ENCODE data around the gene SACM1L. TPM values are rescaled to one million over a fixed set of nuclear protein-coding genes. Genes with fewer than 3 reads are reported as not detected.
"Not testable (repeated sequence)": the region's sequence is repeated elsewhere in the genome, so short reads cannot be mapped to it uniquely, and the experiment has no call there.

Gene SACM1L
- total RNA-seq, 1 experiment from 2014 or later: 30.1 TPM

- POLR2A ChIA-PET (ENCODE audit: unreplicated experiment): no interaction called here
- no peak for ATAC-seq
- H3K4me1 ChIP-seq (ENCODE audit: insufficient read depth, low read length): no peaks in the 10 kb centered on the region
- H3K4me3 ChIP-seq (ENCODE audit: low read length): no peak overlapping the region
- H3K79me2 ChIP-seq (ENCODE audit: low read length): no peaks in the 10 kb centered on the region
- no peak overlapping the region for H3K4me2 ChIP-seq (ENCODE audit: low read length)
- TF ChIP-seq, protein P1, sequence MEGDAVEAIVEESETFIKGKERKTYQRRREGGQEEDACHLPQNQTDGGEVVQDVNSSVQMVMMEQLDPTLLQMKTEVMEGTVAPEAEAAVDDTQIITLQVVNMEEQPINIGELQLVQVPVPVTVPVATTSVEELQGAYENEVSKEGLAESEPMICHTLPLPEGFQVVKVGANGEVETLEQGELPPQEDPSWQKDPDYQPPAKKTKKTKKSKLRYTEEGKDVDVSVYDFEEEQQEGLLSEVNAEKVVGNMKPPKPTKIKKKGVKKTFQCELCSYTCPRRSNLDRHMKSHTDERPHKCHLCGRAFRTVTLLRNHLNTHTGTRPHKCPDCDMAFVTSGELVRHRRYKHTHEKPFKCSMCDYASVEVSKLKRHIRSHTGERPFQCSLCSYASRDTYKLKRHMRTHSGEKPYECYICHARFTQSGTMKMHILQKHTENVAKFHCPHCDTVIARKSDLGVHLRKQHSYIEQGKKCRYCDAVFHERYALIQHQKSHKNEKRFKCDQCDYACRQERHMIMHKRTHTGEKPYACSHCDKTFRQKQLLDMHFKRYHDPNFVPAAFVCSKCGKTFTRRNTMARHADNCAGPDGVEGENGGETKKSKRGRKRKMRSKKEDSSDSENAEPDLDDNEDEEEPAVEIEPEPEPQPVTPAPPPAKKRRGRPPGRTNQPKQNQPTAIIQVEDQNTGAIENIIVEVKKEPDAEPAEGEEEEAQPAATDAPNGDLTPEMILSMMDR (conservative IDR thresholded peaks at IDR 0.05; ENCODE audit: low read depth, low read length): no peak
- TF ChIP-seq EZH2 (IDR thresholded peaks at IDR 0.05; ENCODE audit: low read length, unreplicated experiment) (no peak), EZH2phosphoT487 (IDR thresholded peaks at IDR 0.05; ENCODE audit: borderline replicate concordance, low read length) (no peak)
- CTCF ChIA-PET: no interaction called here
- no peak overlapping the region for H2AFZ ChIP-seq (ENCODE audit: low read length)
- no peaks in the 10 kb centered on the region for H4K20me1 ChIP-seq (ENCODE audit: low read length)
- intact Hi-C loops (cut with micrococcal nuclease): no loop called here
- no peaks in the 10 kb centered on the region for H3K36me3 ChIP-seq (ENCODE audit: low read depth, low read length)
- no peak overlapping the region for H3K9ac ChIP-seq (ENCODE audit: low read length)
- H3K9me3 ChIP-seq (ENCODE audit: low read length): no peaks in the 10 kb centered on the region
- no peaks in the 10 kb centered on the region for H3K9me2 ChIP-seq (replicated peaks; ENCODE audit: low read length)
- H3K27ac ChIP-seq (ENCODE audit: low read length): no peak overlapping the region
- no peak for DNase-seq
- BruUV-seq (replicated peaks): no TSS peak
- H3K27me3 ChIP-seq (ENCODE audit: low read length): no peaks in the 10 kb centered on the region
- H3F3A ChIP-seq (ENCODE audit: low read length, unreplicated experiment): no peaks in the 10 kb centered on the region
Observed at GRCh38 chr3:45754461-45754860, 65.3 kb downstream of the SACM1L start.

DNA sequence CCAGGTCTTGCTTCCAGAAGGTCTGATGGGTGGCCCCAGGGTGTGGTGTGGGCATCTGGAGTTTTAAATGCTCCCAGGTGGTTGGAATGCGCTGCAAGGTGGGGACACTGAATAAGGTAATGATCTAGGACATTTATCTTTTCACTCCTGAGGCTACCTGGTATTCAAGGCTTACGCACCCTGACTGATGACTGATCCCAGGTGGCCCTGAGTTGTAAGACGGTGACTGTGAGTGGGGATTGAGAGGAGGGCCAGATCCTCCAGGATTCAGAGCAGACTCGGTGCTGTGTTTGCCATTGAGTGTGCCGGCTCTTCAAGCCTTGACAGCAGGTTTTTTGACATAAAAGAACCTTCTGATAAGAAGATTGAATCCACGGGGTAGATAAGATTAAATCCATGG is 66.9 kb downstream of the SACM1L start:
- CTCF ChIA-PET: no interaction called here
- Histone ChIP-seq H3K36me3 (ENCODE audit: low read depth, low read length) (no peaks in the 10 kb centered on the region), H3K27me3 (ENCODE audit: low read length) (no peaks in the 10 kb centered on the region), H3K27ac (ENCODE audit: low read length) (no peak overlapping the region), H3K4me2 (ENCODE audit: low read length) (no peak overlapping the region), H4K20me1 (ENCODE audit: low read length) (no peaks in the 10 kb centered on the region), H3K9me3 (ENCODE audit: low read length) (no peaks in the 10 kb centered on the region), H3K9me2 (replicated peaks; ENCODE audit: low read length) (no peaks in the 10 kb centered on the region), H3K9ac (ENCODE audit: low read length) (no peak overlapping the region), H3K79me2 (ENCODE audit: low read length) (no peaks in the 10 kb centered on the region), H3K4me1 (ENCODE audit: insufficient read depth, low read length) (no peaks in the 10 kb centered on the region), H3K4me3 (ENCODE audit: low read length) (no peak overlapping the region), H3F3A (ENCODE audit: low read length, unreplicated experiment) (no peaks in the 10 kb centered on the region), H2AFZ (ENCODE audit: low read length) (no peak overlapping the region)
- TF ChIP-seq, protein P1 (conservative IDR thresholded peaks at IDR 0.05; ENCODE audit: low read depth, low read length): no peak
- TF ChIP-seq EZH2 (IDR thresholded peaks at IDR 0.05; ENCODE audit: low read length, unreplicated experiment) (no peak), EZH2phosphoT487 (IDR thresholded peaks at IDR 0.05; ENCODE audit: borderline replicate concordance, low read length) (no peak)
- POLR2A ChIA-PET (ENCODE audit: unreplicated experiment): no interaction called here
- BruUV-seq (replicated peaks): no TSS peak
- no peak for ATAC-seq
- intact Hi-C loops (cut with micrococcal nuclease): no loop called here
- DNase-seq: no peak

- H3K9me3 ChIP-seq (ENCODE audit: low read length); H3F3A ChIP-seq (ENCODE audit: low read length, unreplicated experiment); H3K4me3 ChIP-seq (ENCODE audit: low read length); H3K79me2 ChIP-seq (ENCODE audit: low read length); CTCF ChIA-PET; DNase-seq; BruUV-seq (replicated peaks); H3K36me3 ChIP-seq (ENCODE audit: low read depth, low read length); H3K27ac ChIP-seq (ENCODE audit: low read length); H3K9ac ChIP-seq (ENCODE audit: low read length); ATAC-seq; H4K20me1 ChIP-seq (ENCODE audit: low read length); H2AFZ ChIP-seq (ENCODE audit: low read length); intact Hi-C loops (cut with micrococcal nuclease); H3K9me2 ChIP-seq (replicated peaks; ENCODE audit: low read length); H3K27me3 ChIP-seq (ENCODE audit: low read length); POLR2A ChIA-PET (ENCODE audit: unreplicated experiment); H3K4me1 ChIP-seq (ENCODE audit: insufficient read depth, low read length); H3K4me2 ChIP-seq (ENCODE audit: low read length): not testable (repeated sequence)
Observed at GRCh38 chr3:45757141-45757540, 67.9 kb downstream of the SACM1L start.
